Measurements from ENCODE around the gene GLI3. TPM values are rescaled to one million over a fixed set of nuclear protein-coding genes. Genes with fewer than 3 reads are reported as not detected.
A peak's percentile ranks its signal among the peaks of the same experiment; 100 is the strongest.

GLI3 gene
- total RNA-seq, 1 donor from 2014 or later = 57.0 TPM

GRCh38 chr7:41996381-41997035 is 240.5 kb downstream of the GLI3 start:
- no peak for DNase-seq (ENCODE audit: extremely low spot score, unreplicated experiment)
- H3K36me3 Mint-ChIP-seq (ENCODE audit: unreplicated experiment) = peaks cover 18% of the 10 kb centered on the region
- peak overlapping the region; percentile 56 for H3K4me3 Mint-ChIP-seq (ENCODE audit: unreplicated experiment)
- TF ChIP-seq, protein P1, sequence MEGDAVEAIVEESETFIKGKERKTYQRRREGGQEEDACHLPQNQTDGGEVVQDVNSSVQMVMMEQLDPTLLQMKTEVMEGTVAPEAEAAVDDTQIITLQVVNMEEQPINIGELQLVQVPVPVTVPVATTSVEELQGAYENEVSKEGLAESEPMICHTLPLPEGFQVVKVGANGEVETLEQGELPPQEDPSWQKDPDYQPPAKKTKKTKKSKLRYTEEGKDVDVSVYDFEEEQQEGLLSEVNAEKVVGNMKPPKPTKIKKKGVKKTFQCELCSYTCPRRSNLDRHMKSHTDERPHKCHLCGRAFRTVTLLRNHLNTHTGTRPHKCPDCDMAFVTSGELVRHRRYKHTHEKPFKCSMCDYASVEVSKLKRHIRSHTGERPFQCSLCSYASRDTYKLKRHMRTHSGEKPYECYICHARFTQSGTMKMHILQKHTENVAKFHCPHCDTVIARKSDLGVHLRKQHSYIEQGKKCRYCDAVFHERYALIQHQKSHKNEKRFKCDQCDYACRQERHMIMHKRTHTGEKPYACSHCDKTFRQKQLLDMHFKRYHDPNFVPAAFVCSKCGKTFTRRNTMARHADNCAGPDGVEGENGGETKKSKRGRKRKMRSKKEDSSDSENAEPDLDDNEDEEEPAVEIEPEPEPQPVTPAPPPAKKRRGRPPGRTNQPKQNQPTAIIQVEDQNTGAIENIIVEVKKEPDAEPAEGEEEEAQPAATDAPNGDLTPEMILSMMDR (IDR thresholded peaks at IDR 0.05) = no peak
- peaks cover 86% of the 10 kb centered on the region for H3K4me1 Mint-ChIP-seq (ENCODE audit: unreplicated experiment)
- H3K27ac Mint-ChIP-seq (ENCODE audit: unreplicated experiment) = peak overlapping the region; percentile 87
- H3K9me3 Mint-ChIP-seq (ENCODE audit: unreplicated experiment) = peaks cover 3% of the 10 kb centered on the region
- no peaks in the 10 kb centered on the region for H3K27me3 Mint-ChIP-seq (ENCODE audit: unreplicated experiment)

DNA sequence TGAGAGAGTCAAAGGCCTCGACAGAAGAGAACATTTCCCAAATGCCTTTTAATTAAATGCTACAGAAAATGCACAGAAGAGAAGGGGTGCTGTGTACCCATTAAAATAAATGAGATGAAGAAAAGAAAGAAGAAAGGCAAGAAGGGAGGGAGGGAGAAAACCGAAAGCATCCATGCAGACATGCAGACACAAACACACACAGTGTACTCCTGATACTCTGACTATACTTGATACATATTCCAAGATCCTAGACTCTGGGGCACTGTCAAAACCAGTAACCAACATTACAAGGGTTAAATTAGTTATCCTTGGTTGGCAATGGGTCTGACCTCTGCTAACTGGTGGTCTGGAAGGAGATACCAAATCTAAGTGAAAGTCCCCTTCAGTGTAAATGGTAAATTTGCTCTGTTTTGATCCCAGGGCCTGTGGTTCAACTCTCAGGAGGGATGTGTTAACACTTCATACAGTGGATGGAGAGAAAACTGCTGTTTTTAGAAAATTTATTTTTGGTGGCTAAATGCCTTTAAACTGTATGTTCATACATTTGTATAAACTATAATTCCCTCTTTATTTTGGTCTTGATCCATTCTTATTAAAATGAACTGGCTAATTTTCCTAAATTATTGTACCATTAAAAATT is 241.3 kb downstream of the GLI3 start:
- H3K27ac Mint-ChIP-seq (ENCODE audit: unreplicated experiment) = peak overlapping the region; percentile 87
- no peak overlapping the region for H3K4me3 Mint-ChIP-seq (ENCODE audit: unreplicated experiment)
- H3K4me1 Mint-ChIP-seq (ENCODE audit: unreplicated experiment) = peaks cover 92% of the 10 kb centered on the region
- no peaks in the 10 kb centered on the region for H3K27me3 Mint-ChIP-seq (ENCODE audit: unreplicated experiment)
- TF ChIP-seq, protein P1 (IDR thresholded peaks at IDR 0.05) = no peak
- DNase-seq (ENCODE audit: extremely low spot score, unreplicated experiment) = no peak
- peaks cover 18% of the 10 kb centered on the region for H3K36me3 Mint-ChIP-seq (ENCODE audit: unreplicated experiment)
- H3K9me3 Mint-ChIP-seq (ENCODE audit: unreplicated experiment) = peaks cover 3% of the 10 kb centered on the region

- Mint-ChIP-seq H3K36me3 (ENCODE audit: unreplicated experiment) (peaks cover 15% of the 10 kb centered on the region), H3K27me3 (ENCODE audit: unreplicated experiment) (no peaks in the 10 kb centered on the region), H3K4me1 (ENCODE audit: unreplicated experiment) (peaks cover 87% of the 10 kb centered on the region), H3K9me3 (ENCODE audit: unreplicated experiment) (peaks cover 2% of the 10 kb centered on the region), H3K4me3 (ENCODE audit: unreplicated experiment) (no peak overlapping the region), H3K27ac (ENCODE audit: unreplicated experiment) (no peak overlapping the region)
- TF ChIP-seq, protein P1 (IDR thresholded peaks at IDR 0.05) = no peak
- no peak for DNase-seq (ENCODE audit: extremely low spot score, unreplicated experiment)
Measured at GRCh38 chr7:41994746-41995110, 242.3 kb downstream of the GLI3 start.

DNA sequence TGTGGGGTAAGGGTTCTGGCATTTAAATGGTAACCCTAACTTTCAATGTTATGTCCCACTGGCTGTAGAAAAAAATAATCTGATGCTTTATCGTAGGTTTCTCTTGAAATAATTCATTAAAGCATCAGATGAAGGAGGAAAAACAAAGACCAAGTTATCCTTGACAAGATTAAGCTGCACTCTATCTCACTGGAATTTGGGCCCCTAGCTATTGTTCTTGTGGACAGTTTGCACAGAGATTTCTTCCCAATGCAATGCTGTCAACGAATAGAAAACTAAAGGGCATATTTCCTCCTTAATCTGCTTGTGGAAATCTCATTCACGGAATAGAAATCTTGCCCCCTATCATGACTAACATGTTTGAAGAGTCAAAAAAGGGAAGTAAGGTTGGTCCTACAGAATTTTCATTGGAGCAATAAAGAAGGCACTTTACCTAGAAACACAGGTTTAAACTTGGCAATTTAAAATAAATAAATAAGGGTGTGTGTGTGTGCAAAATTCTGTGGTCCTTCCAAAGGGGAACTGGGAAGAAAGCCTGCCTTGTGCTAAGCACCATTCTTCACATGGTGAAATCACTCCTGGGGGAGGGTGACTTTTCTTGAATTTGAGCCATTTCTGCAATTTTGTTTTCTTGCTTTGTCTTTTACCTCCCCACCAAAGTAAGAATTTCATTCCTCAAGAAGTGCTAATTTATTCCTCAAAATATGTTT is 242.8 kb downstream of the GLI3 start:
- Mint-ChIP-seq H3K36me3 (ENCODE audit: unreplicated experiment) (peaks cover 10% of the 10 kb centered on the region), H3K27me3 (ENCODE audit: unreplicated experiment) (no peaks in the 10 kb centered on the region), H3K4me1 (ENCODE audit: unreplicated experiment) (peaks cover 83% of the 10 kb centered on the region), H3K4me3 (ENCODE audit: unreplicated experiment) (no peak overlapping the region), H3K27ac (ENCODE audit: unreplicated experiment) (peak overlapping the region; percentile 43), H3K9me3 (ENCODE audit: unreplicated experiment) (no peaks in the 10 kb centered on the region)
- no peak for DNase-seq (ENCODE audit: extremely low spot score, unreplicated experiment)
- TF ChIP-seq, protein P1 (IDR thresholded peaks at IDR 0.05) = no peak
